ENCODE data around the gene ZDHHC20.

Gene ZDHHC20

DNA sequence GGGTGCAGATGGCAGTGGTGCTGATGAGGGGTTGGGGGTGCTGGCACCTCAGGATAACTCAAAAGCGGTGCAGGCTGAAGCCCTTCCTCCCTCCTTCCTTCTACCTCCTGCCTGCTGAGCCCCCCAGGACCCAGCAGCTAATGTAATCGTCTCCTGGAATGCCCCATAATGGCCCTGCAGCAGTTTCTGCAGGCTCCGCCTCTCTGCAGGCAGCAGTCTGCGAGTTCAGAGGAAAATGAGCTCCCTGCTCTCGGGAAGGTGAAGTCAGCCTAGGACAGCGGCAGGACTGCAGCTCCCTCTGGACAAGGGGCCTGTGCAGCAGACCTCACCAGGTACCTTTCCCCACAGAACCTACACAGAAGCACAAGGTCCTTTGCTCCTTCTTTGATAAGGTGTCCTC lies 130.9 kb downstream of the ZDHHC20 start:
- no peak for DNase-seq

DNA sequence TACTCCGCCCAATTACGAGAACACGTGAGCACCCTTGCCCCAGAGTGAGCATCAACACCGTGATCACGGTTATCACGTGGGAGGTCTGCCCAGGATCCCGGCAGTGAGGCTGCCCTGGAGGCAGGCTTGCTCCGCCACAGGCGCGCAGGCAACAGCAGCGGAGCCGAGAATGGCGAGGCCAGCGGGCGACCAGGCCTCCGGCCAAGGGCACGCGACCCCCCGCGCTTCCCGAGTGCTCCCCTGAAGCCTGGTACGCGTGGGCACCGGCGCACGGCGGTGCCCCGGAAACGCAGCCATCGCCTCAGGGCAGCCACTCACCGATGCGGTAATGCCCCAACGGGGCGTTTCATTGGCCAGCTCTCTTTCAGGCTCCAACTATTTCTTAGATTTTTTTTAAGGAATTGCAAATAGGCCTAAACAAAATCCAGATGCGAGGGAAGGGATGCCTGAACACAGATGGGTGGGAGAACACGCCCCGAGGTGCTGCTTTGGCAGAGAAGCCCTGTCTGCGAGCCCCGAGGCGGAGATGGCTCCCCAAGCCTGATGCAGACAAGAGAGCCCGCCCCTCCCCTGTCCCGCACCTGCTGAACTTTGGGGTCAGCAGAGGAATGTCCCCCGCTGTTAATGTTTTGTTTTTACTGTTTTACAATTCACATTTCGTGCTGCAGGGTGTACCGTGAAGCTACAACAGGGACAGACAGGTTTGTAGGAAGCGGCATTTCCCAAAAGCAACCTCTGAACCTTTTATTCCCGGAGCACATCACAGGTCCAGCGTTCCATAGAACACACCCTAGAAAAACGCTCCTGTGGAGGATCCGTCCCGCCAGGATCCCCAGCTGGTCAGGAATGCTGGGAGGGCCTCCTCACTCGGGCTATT lies 132.7 kb downstream of the ZDHHC20 start:
- DNase-seq = peak in 44 of 56 donors; percentile 15 to 87 (median 53)

DNA sequence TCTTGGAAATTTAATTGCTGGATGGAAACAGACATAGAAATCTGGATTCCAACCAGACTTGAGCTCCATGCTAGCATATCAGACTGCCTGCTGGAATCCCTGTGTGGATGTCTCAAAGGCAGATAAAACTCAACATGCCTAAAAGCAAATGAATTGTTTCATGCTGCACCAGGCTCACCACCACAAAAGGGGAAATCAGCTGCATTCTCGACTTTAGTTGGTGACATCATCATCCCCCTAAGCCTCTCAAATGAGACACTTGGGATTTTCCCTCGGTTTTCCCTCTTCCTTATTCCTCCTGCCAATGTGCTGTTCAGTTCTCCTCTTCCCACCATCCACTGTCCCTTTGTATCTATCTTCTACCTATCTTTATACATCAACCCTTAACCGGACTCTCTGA lies 134.3 kb downstream of the ZDHHC20 start:
- no peak for DNase-seq

DNA sequence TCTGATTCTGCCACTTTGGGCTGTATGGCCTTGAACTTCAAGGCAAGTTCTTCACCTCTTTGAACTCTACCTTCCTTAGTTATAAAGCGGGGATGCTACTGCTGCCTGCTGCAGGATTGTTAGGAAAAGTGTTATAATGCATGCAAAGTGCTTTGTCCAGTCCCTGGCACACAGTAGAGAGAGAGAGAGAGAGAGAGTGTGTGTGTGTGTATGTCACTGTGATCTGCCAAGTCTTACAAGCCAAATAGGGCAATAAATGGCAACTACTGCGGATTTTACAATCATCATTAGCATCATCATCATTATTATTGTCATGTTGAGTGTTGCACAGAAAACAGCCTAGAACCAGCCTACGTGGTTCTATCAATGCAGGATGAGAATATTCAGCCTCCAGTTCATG lies 136.1 kb downstream of the ZDHHC20 start:
- DNase-seq = peak in 2 of 56 donors; percentile 26 to 52
